NB4 (cell line): ENCODE results near the gene STPG1.

ENCODE experiments used
- CTCF ChIP-seq: IDR thresholded peaks from one replicate; pipeline ENCODE4 v1.5.1; 2012; ENCODE audit warnings: low read depth, low read length
- POLR2A ChIP-seq: IDR thresholded peaks from 2 replicates; pipeline ENCODE4 v1.6.1; 2011; ENCODE audit warnings: mild to moderate bottlenecking; ENCODE audit not compliant: insufficient read length; ENCODE audit errors: extremely low read depth

DNA sequence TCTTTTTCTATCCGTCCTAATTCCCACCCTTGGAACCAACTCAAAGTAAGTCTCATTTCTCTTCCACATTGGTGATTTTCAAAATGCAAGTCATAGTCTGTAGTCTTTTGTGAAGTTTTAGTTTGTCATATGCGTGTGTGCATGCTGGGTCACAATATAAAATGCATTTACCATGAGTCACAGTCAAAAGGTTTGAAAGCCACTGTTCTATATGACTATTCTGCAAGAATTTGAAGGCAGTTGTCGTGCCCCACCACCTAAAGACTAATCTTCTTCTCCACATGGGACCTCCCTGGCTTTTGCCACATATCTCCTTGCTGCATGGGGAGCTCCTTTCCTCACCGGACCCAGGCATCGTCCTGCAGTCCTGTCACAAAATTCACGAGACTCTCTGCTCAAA is 1.6 kb downstream of the STPG1 start:
- TF ChIP-seq CTCF (no peak), POLR2A (no peak)
